ENCODE data around the gene DUOX1. TPM values are rescaled to one million over a fixed set of nuclear protein-coding genes. Genes with fewer than 3 reads are reported as not detected.
A peak's percentile ranks its signal among the peaks of the same experiment; 100 is the strongest.

Gene DUOX1
- total and polyA plus RNA-seq, 2 of the 13 experiments (the other 11 are each of a cell fraction or from before 2014, with no cell fraction given) = 0.03 TPM; not detected in 1

GRCh38 chr15:45200001-45200798 is 70.4 kb downstream of the DUOX1 start (continued):
- 0 out of 2 replicates have a peak, but pooled peaks have one; percentile 61 for TF ChIP-seq IRX3 (CRISPR knock-in tag; IDR thresholded peaks at IDR 0.05; ENCODE audit: borderline replicate concordance, low read depth)
- TF ChIP-seq NFRKB (IDR thresholded peaks at IDR 0.05) = no peak
- TF ChIP-seq ZBTB25 (CRISPR knock-in tag; IDR thresholded peaks at IDR 0.05) = peak; percentile 69; the same call in 1 of the 2 replicates
- TF ChIP-seq ZNF879 (CRISPR knock-in tag; IDR thresholded peaks at IDR 0.05) = no peak
- no peak for TF ChIP-seq NFAT5 (CRISPR knock-in tag; IDR thresholded peaks at IDR 0.05)
- TF ChIP-seq NFATC3 (CRISPR knock-in tag; IDR thresholded peaks at IDR 0.05) = no peak
- no peak; the same call in 1 of the 2 replicates for TF ChIP-seq UBTF (CRISPR knock-in tag; IDR thresholded peaks at IDR 0.05)
- TF ChIP-seq FOXP1 (IDR thresholded peaks at IDR 0.05) = no peak
- TF ChIP-seq FOXP1 (CRISPR knock-in tag; IDR thresholded peaks at IDR 0.05) = peak; percentile 18; the same call in 1 of the 2 replicates
- no peak for TF ChIP-seq ZUFSP (CRISPR knock-in tag; IDR thresholded peaks at IDR 0.05; ENCODE audit: borderline replicate concordance)
- TF ChIP-seq KDM5B (CRISPR knock-in tag; IDR thresholded peaks at IDR 0.05; ENCODE audit: borderline replicate concordance) = no peak; the same call in 1 of the 2 replicates
- TF ChIP-seq AFF4 (CRISPR knock-in tag; IDR thresholded peaks at IDR 0.05) = no peak
- no peak for TF ChIP-seq ZNF607 (CRISPR knock-in tag; IDR thresholded peaks at IDR 0.05; ENCODE audit: borderline replicate concordance)
- peak; percentile 79 for TF ChIP-seq RXRB (CRISPR knock-in tag; IDR thresholded peaks at IDR 0.05; ENCODE audit: borderline replicate concordance)
